SK-N-SH treated with all-trans-retinoic acid at 6 μM for 48 hours (cell line): ENCODE data around the gene ITGB1BP1.

ENCODE experiments used
- ATAC-seq: fragments of 200-7000 bp; cut with Tn5 transposase; 3 replicates; pipeline ENCODE4 v1.9.1; 2020; ENCODE audit warnings: mild to moderate bottlenecking, moderate library complexity
- BACH2 ChIP-seq: fragments of 250-450 bp; sonication (Bioruptor Pico); IDR thresholded peaks from 2 replicates; pipeline ENCODE4 v1.9.0; 2021; ENCODE audit warnings: mild to moderate bottlenecking, borderline replicate concordance
- CSDC2 ChIP-seq: fragments of 250-450 bp; sonication (Bioruptor Pico); IDR thresholded peaks from 2 replicates; pipeline ENCODE4 v1.5.0; 2020; ENCODE audit warnings: mild to moderate bottlenecking, moderate library complexity
- ESRRG ChIP-seq: fragments of 250-450 bp; sonication (Bioruptor Pico); IDR thresholded peaks from 2 replicates; pipeline ENCODE4 v1.6.1; 2021; ENCODE audit warnings: mild to moderate bottlenecking
- GLIS3 ChIP-seq: fragments of 250-450 bp; sonication (Bioruptor Pico); IDR thresholded peaks from 2 replicates; pipeline ENCODE4 v1.5.0; 2020; ENCODE audit warnings: mild to moderate bottlenecking, moderate library complexity
- ISL1 ChIP-seq: fragments of 250-450 bp; sonication (Bioruptor Pico); IDR thresholded peaks from 2 replicates; pipeline ENCODE4 v2.1.2; 2022; ENCODE audit warnings: mild to moderate bottlenecking, moderate library complexity
- PPARA ChIP-seq: fragments of 250-450 bp; sonication (Bioruptor Pico); IDR thresholded peaks from 2 replicates; pipeline ENCODE4 v1.5.0; 2020; ENCODE audit warnings: mild to moderate bottlenecking, borderline replicate concordance
- RARB ChIP-seq: fragments of 250-450 bp; sonication (Bioruptor Pico); IDR thresholded peaks from 2 replicates; pipeline ENCODE4 v1.8.0; 2021; ENCODE audit warnings: mild to moderate bottlenecking, moderate library complexity
- SNAI2 ChIP-seq: fragments of 250-450 bp; sonication (Bioruptor Pico); IDR thresholded peaks from 2 replicates; pipeline ENCODE4 v1.5.0; 2020; ENCODE audit warnings: mild to moderate bottlenecking, moderate library complexity
- TCF4 ChIP-seq: fragments of 250-450 bp; sonication (Bioruptor Pico); IDR thresholded peaks from 2 replicates; pipeline ENCODE4 v1.8.0; 2021; ENCODE audit warnings: mild to moderate bottlenecking, moderate library complexity, borderline replicate concordance
- TOX ChIP-seq: fragments of 250-450 bp; sonication (Bioruptor Pico); IDR thresholded peaks from 2 replicates; pipeline ENCODE4 v1.8.0; 2021; ENCODE audit warnings: mild to moderate bottlenecking, moderate library complexity, borderline replicate concordance
- ZC3H10 ChIP-seq: fragments of 250-450 bp; sonication (Bioruptor Pico); IDR thresholded peaks from 2 replicates; pipeline ENCODE4 v1.5.1; 2021; ENCODE audit warnings: mild to moderate bottlenecking, moderate library complexity
- ZFP3 ChIP-seq: fragments of 250-450 bp; sonication (Bioruptor Pico); IDR thresholded peaks from 2 replicates; pipeline ENCODE4 v1.5.0; 2020; ENCODE audit warnings: mild to moderate bottlenecking, moderate library complexity
- ZFP30 ChIP-seq: fragments of 450-650 bp; formaldehyde crosslinking; IDR thresholded peaks from 2 replicates; pipeline ENCODE4 v1.5.0; 2022; ENCODE audit warnings: mild to moderate bottlenecking, moderate library complexity
- ZNF565 ChIP-seq: fragments of 450-650 bp; formaldehyde crosslinking; conservative IDR thresholded peaks from 2 replicates; pipeline ENCODE4 v1.5.0; 2020; ENCODE audit warnings: low read depth, mild to moderate bottlenecking, moderate library complexity
- ZNF8 ChIP-seq: fragments of 450-650 bp; formaldehyde crosslinking; IDR thresholded peaks from 2 replicates; pipeline ENCODE4 v1.5.0; 2020; ENCODE audit warnings: mild to moderate bottlenecking, moderate library complexity
- TF ChIP-seq, protein P1 (sequence below): fragments of 250-450 bp; sonication (Bioruptor Pico); IDR thresholded peaks from 2 replicates; pipeline ENCODE4 v1.5.1; 2021; ENCODE audit warnings: mild to moderate bottlenecking, moderate library complexity
- TF ChIP-seq, protein P2 (sequence below): fragments of 250-450 bp; sonication (Bioruptor Pico); IDR thresholded peaks from 2 replicates; pipeline ENCODE4 v1.5.1; 2020; ENCODE audit warnings: low read depth, mild to moderate bottlenecking, moderate library complexity
- TF ChIP-seq, protein P3 (sequence below): fragments of 250-450 bp; sonication (Bioruptor Pico); IDR thresholded peaks from 2 replicates; pipeline ENCODE4 v1.5.0; 2020; ENCODE audit warnings: mild to moderate bottlenecking, moderate library complexity
- TF ChIP-seq, protein P4 (sequence below): fragments of 250-450 bp; sonication (Bioruptor Pico); IDR thresholded peaks from 2 replicates; pipeline ENCODE4 v1.8.0; 2020; ENCODE audit warnings: mild to moderate bottlenecking, moderate library complexity, borderline replicate concordance
- TF ChIP-seq, protein P5 (sequence below): fragments of 250-450 bp; sonication (Bioruptor Pico); IDR thresholded peaks from 2 replicates; pipeline ENCODE4 v1.8.0; 2021; ENCODE audit warnings: low read depth, mild to moderate bottlenecking, moderate library complexity, borderline replicate concordance

The ITGB1BP1 gene

DNA sequence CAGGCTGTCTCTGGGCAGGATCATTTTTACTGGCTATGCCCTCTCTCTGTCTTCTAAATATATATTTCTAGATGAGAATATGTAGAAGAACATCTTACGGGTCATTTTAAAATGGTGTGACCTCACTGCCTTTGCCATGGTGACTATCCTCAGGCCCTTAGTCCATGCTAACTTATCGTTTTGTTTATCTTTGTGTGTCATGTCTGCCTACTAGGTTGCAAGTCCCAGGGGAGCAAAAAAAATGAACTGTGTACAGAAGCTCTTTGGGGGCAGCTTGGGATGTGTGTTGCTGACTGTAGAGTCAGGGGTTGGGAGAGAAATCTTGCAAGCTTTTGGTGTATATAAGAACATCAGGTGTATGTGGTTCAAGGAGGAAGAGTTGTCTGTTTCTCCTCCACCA lies 11.2 kb upstream of the ITGB1BP1 start:
- no peak for TF ChIP-seq PPARA (CRISPR knock-in tag)
- no peak for TF ChIP-seq GLIS3
- TF ChIP-seq ZFP30 (CRISPR knock-in tag): no peak
- no peak for TF ChIP-seq CSDC2 (CRISPR knock-in tag)
- no peak for TF ChIP-seq ZNF8 (CRISPR knock-in tag)
- TF ChIP-seq, protein P1, sequence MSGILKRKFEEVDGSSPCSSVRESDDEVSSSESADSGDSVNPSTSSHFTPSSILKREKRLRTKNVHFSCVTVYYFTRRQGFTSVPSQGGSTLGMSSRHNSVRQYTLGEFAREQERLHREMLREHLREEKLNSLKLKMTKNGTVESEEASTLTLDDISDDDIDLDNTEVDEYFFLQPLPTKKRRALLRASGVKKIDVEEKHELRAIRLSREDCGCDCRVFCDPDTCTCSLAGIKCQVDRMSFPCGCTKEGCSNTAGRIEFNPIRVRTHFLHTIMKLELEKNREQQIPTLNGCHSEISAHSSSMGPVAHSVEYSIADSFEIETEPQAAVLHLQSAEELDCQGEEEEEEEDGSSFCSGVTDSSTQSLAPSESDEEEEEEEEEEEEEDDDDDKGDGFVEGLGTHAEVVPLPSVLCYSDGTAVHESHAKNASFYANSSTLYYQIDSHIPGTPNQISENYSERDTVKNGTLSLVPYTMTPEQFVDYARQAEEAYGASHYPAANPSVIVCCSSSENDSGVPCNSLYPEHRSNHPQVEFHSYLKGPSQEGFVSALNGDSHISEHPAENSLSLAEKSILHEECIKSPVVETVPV (CRISPR knock-in tag): no peak
- TF ChIP-seq, protein P2, sequence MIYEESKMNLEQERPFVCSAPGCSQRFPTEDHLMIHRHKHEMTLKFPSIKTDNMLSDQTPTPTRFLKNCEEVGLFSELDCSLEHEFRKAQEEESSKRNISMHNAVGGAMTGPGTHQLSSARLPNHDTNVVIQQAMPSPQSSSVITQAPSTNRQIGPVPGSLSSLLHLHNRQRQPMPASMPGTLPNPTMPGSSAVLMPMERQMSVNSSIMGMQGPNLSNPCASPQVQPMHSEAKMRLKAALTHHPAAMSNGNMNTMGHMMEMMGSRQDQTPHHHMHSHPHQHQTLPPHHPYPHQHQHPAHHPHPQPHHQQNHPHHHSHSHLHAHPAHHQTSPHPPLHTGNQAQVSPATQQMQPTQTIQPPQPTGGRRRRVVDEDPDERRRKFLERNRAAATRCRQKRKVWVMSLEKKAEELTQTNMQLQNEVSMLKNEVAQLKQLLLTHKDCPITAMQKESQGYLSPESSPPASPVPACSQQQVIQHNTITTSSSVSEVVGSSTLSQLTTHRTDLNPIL: no peak
- no peak for TF ChIP-seq ESRRG
- TF ChIP-seq, protein P3, sequence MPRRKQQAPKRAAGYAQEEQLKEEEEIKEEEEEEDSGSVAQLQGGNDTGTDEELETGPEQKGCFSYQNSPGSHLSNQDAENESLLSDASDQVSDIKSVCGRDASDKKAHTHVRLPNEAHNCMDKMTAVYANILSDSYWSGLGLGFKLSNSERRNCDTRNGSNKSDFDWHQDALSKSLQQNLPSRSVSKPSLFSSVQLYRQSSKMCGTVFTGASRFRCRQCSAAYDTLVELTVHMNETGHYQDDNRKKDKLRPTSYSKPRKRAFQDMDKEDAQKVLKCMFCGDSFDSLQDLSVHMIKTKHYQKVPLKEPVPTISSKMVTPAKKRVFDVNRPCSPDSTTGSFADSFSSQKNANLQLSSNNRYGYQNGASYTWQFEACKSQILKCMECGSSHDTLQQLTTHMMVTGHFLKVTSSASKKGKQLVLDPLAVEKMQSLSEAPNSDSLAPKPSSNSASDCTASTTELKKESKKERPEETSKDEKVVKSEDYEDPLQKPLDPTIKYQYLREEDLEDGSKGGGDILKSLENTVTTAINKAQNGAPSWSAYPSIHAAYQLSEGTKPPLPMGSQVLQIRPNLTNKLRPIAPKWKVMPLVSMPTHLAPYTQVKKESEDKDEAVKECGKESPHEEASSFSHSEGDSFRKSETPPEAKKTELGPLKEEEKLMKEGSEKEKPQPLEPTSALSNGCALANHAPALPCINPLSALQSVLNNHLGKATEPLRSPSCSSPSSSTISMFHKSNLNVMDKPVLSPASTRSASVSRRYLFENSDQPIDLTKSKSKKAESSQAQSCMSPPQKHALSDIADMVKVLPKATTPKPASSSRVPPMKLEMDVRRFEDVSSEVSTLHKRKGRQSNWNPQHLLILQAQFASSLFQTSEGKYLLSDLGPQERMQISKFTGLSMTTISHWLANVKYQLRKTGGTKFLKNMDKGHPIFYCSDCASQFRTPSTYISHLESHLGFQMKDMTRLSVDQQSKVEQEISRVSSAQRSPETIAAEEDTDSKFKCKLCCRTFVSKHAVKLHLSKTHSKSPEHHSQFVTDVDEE (CRISPR knock-in tag): no peak
- no peak for TF ChIP-seq ZC3H10
- ATAC-seq: no peak

DNA sequence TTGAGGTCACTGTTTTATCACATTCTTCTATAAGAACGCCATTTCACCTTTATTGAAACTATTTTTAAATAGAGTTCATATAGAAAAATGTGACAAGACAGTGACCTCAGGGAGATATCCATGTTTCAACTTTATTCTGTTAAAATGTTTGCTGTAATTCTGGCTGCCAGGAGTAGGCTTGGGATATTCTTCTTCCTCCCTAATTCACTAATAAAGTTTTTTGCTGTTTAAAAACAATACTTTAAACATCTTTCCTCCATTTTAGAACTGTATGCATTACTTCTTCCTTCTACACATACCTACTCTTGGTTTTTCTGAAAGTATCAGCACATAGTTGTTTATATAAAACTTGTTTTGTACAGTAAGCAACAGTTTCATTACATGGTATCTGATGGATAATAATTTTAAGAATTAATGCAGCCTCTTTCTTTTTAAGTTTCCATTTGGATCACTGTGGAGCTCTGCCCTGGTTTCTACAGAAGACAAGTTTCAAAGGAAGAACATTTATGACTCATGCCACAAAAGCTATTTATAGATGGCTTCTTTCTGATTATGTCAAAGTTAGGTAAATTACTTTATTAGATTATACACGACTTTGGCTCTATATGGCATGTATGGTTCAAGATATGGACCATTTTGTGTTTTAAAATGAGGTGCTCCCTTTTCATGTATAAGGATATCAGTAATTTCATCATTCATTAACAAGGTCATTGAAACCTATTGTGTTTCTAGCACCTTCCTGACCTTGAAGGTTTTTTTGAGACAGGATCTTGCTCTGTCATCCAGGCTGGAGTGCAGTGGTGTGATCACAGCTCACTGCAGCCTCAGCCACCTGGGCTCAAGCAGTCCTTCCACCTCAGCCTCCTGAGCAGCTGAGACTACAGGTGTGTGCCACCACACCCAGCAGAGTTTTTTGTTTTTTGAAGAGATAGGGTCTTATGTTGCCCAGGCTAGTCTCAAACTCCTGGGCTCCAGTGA lies 7.3 kb upstream of the ITGB1BP1 start:
- ATAC-seq: peak; percentile 85
- TF ChIP-seq TCF4 (CRISPR knock-in tag): no peak
- TF ChIP-seq ISL1: peak; percentile 75

DNA sequence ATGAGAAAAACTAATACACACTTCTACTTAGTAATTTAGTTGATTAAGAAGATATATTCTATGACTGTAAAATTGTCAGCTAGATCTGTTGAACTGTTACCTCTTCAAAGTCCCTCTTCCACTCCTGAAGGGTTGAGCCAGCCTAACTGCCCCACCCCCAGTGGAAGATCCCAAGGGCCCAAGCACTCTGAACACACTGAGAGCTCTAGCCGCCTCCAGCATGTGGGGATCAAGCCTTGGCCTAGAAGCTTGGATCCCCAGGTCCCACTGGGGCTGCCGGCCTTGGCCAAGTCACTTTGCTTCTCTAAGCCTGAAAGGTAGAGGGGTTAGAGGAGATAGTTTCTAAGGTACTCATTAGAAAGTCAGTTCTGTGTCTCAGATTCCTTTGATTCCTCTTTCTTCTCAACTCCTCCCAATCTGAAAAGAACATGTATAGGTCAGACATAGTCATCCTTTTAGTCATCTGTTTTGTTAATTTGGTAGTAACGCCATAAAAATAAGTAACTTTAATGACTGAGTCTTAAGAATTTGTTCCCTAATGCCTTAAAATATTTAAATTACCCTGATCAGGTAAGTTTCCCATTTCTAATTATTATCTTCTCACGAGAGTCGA lies 5.7 kb upstream of the ITGB1BP1 start:
- TF ChIP-seq, protein P4, sequence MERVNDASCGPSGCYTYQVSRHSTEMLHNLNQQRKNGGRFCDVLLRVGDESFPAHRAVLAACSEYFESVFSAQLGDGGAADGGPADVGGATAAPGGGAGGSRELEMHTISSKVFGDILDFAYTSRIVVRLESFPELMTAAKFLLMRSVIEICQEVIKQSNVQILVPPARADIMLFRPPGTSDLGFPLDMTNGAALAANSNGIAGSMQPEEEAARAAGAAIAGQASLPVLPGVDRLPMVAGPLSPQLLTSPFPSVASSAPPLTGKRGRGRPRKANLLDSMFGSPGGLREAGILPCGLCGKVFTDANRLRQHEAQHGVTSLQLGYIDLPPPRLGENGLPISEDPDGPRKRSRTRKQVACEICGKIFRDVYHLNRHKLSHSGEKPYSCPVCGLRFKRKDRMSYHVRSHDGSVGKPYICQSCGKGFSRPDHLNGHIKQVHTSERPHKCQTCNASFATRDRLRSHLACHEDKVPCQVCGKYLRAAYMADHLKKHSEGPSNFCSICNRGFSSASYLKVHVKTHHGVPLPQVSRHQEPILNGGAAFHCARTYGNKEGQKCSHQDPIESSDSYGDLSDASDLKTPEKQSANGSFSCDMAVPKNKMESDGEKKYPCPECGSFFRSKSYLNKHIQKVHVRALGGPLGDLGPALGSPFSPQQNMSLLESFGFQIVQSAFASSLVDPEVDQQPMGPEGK (CRISPR knock-in tag): no peak
- TF ChIP-seq, protein P2: no peak
- TF ChIP-seq, protein P5, sequence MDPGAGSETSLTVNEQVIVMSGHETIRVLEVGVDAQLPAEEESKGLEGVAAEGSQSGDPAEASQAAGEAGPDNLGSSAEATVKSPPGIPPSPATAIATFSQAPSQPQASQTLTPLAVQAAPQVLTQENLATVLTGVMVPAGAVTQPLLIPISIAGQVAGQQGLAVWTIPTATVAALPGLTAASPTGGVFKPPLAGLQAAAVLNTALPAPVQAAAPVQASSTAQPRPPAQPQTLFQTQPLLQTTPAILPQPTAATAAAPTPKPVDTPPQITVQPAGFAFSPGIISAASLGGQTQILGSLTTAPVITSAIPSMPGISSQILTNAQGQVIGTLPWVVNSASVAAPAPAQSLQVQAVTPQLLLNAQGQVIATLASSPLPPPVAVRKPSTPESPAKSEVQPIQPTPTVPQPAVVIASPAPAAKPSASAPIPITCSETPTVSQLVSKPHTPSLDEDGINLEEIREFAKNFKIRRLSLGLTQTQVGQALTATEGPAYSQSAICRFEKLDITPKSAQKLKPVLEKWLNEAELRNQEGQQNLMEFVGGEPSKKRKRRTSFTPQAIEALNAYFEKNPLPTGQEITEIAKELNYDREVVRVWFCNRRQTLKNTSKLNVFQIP (CRISPR knock-in tag): no peak
- TF ChIP-seq, protein P3 (CRISPR knock-in tag): no peak
- TF ChIP-seq CSDC2 (CRISPR knock-in tag): no peak
- TF ChIP-seq ZFP3 (CRISPR knock-in tag): no peak
- TF ChIP-seq GLIS3: no peak
- no peak for TF ChIP-seq ISL1
- no peak for TF ChIP-seq ZFP30 (CRISPR knock-in tag)
- TF ChIP-seq RARB (CRISPR knock-in tag): no peak
- no peak for TF ChIP-seq ZC3H10
- TF ChIP-seq SNAI2 (CRISPR knock-in tag): no peak
- TF ChIP-seq BACH2 (CRISPR knock-in tag): no peak
- no peak for TF ChIP-seq TOX
- no peak for TF ChIP-seq ZNF565 (CRISPR knock-in tag)
- ATAC-seq: no peak
